Kidney glomerular epithelial cell (primary cell): ENCODE data around the gene KAT8.
"Not testable (repeated sequence)": the region's sequence is repeated elsewhere in the genome, so short reads cannot be mapped to it uniquely, and the experiment has no call there.

Source experiments
- DNase-seq: peaks from one replicate; lab custom pipeline; 2025; lab: John Stamatoyannopoulos, UW

KAT8 gene

GRCh38 chr16:31148896-31149295 is 31.4 kb downstream of the KAT8 start:
- no peak for DNase-seq

DNA sequence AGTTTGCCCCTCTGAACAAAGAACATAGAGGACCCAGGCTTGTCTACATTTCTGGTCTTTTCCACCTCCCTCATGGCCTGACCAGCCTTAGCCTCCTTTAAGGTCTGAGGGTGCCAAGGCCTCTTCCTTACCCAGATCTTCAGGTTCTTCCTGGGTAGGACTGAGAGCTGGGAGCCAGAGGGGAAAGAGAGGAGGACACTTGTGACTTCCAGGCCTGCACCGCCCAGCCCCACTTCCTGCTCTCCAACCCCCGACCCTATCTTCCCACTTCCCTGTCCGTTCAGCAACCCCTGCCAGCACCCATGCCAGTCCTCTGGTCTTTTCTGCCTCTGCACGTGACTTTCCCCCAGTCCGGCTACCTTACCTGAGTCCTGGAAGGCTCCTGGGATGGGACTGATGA is 31.9 kb downstream of the KAT8 start:
- DNase-seq, result no peak

DNA sequence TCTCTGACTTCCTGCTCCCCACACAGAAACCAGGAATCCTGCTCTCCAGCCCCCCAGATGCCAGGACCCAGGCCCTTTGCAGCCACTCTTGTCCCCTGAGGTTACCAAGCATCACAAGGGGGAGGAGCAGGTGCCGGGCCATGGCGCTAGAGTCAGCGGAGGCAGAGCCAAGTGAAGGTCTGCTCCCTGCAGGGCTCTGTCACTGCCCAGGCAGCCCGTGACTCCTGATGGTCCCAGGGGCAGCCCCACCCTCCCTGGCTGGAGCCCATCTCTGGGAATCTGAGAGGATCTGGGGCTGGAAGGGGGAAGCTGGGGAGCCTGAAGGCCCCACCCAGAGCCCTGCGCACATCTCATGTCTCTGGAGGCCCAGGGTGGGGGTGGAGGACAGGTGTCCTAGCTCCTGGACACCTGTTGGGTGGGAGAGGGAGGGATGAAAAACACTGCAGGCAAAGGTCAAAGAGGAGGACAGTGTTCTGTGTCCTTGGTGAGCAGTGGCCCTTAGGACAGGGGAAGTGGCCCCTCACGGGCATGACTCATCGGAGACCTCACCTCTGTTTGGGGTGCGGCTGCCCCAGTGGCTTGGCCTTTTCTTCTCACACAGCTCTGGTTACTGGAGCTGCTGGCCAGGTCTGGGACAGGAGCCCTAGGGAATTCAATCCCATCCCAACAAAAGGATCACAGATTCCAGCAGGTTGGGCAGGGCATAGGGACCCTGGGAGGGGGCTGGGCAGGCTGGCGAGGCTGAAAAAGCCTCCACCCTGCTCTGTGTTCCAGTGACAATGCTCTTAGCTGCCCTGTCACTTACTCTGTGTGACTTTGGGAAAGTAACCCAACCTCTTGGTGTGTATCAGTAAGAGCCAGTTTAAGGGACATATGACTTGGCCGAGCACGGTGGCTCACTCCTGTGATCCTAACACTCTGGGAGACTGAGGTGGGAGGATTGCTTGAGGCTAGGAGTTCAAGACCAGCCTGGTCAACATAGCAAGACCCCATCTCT is 32.7 kb downstream of the KAT8 start, which contains the start of gene PRSS36:
TSS of gene PRSS36 (minus strand) at position 173 of the 997 bp plus-strand sequence. CDS start at position 142, 31 bp downstream.
- DNase-seq, result no peak

GRCh38 chr16:31150976-31151375 is 33.5 kb downstream of the KAT8 start:
- DNase-seq, result not testable (repeated sequence)

DNA sequence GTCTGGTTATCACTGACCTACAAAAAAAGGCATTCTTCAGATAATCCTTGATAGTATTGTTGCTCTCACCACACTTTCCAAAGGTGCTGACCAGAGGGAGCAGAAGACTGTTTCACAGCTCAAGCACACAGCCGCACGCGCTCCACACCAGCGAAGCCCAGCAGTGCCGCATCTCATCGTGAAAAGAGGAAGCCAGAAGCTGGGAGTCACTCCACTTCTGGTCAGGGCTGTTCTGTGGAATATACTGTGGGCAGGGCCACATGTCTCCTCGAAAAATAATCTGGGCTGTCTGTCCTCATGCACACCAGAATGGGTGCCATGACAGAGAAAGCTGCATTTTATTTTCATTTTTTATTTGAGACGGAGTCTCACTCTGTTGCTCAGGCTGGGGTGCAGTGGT is 39.7 kb downstream of the KAT8 start:
- no peak for DNase-seq

GRCh38 chr16:31167315-31167714 is 49.9 kb downstream of the KAT8 start:
- DNase-seq, result no peak

DNA sequence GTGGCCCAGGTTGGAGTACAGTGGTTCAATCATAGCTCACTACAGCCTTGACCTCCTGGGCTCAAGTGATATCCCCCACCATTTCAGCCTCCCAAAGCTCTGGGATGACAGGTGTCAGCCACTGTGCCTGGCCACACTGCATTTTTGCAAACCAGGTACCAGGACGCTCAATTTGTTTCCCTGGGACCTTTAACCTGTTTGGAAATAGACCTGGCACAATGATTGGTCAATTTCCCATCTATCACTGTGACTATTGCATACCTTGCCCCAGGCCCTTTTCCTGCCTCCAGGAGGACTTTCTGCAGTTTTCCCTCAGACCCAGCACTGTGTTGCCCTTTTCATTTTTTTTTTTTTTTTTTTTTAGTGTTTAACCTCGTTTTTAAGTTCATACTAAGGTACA is 51.4 kb downstream of the KAT8 start:
- DNase-seq, result no peak

GRCh38 chr16:31170048-31170447 is 52.6 kb downstream of the KAT8 start:
- not testable (repeated sequence) for DNase-seq

DNA sequence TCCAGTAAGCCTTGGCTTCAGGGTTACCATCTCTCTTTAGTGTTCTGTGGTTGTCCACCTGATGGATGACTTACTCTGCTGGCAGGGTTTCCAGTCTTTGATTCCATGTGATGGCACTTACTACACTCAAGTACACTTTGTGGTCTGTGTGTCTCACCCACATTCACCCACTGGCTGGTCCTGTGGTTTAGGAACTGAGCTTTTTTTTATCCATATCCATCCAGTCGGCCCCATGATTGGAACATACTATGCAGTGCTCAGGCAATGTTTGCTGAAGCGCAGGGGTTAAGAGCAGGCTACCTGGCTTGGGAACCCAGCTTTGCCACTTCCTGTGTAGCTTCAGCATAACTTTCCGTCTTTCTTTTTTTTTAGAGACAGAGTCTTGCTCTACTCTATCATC is 59.7 kb downstream of the KAT8 start:
- DNase-seq, result no peak

GRCh38 chr16:31179219-31179746 is 61.8 kb downstream of the KAT8 start:
- DNase-seq, result no peak

- DNase-seq, result peak; percentile 79
Measured at GRCh38 chr16:31179747-31180459, 62.4 kb downstream of the KAT8 start, which contains the start of gene FUS. Gene FUS (plus strand): TSS chr16:31180139. CDS start chr16:31180215, 76 bp downstream.
